ENCODE measurements around the gene NPAS2. TPM values are rescaled to one million over a fixed set of nuclear protein-coding genes. Genes with fewer than 3 reads are reported as not detected.
A peak's percentile ranks its signal among the peaks of the same experiment; 100 is the strongest.

Gene NPAS2
- total and polyA plus RNA-seq, 12 donors, result 4.7 to 51.3 (median 17.6) TPM

- Histone ChIP-seq H3K4me3 (no peak overlapping the region), H3K4me1 (replicated peaks in 1 of 2) (peaks cover 0 to 8% of the 10 kb centered on the region in 2 donors), H3K27me3 (no peaks in the 10 kb centered on the region), H3K27ac (peak overlapping the region in 2 of 5 donors; percentile 24 to 47), H3K9me3 (replicated peaks in 1 of 3) (no peaks in the 10 kb centered on the region), H3K36me3 (replicated peaks in 1 of 2) (no peaks in the 10 kb centered on the region)
- intact Hi-C loops (cut with DNase I), result loop anchor here (2.0 to 5.0 kb wide), 4 partner anchors 166 to 373 kb away; no protein-coding TSS in a partner anchor
- WGBS, 4 donors, result 58 to 68% (median 63%) methylated on average over 11 of the region's 11 CpGs
- peak in 3 of 6 experiments; percentile 25 to 53 (median 43) for TF ChIP-seq CTCF (IDR thresholded peaks at IDR 0.05)
- TF ChIP-seq POLR2A (IDR thresholded peaks at IDR 0.05), result no peak
- peak in 3 of 7 donors; percentile 35 to 48 (median 44) for DNase-seq
These were observed 163.9 kb downstream of the NPAS2 start for GRCh38 chr2:100983684-100984310.

GRCh38 chr2:100984892-100985307 lies 165.0 kb downstream of the NPAS2 start:
- Histone ChIP-seq H3K4me1 (replicated peaks in 1 of 2) (peaks cover 0 to 8% of the 10 kb centered on the region in 2 donors), H3K27ac (peak overlapping the region in 1 of 5 donors; percentile 24), H3K36me3 (replicated peaks in 1 of 2) (no peaks in the 10 kb centered on the region), H3K27me3 (no peaks in the 10 kb centered on the region), H3K4me3 (no peak overlapping the region), H3K9me3 (replicated peaks in 1 of 3) (no peaks in the 10 kb centered on the region)
- TF ChIP-seq CTCF (IDR thresholded peaks at IDR 0.05), result peak; percentile 82 to 96 (median 92)
- TF ChIP-seq POLR2A (IDR thresholded peaks at IDR 0.05), result no peak
- DNase-seq, result peak; percentile 71 to 92 (median 80)
- intact Hi-C loops (cut with DNase I), result loop anchor here (2.0 to 5.0 kb wide), 4 partner anchors 168 to 374 kb away; no protein-coding TSS in a partner anchor
- whole genome bisulfite sequencing, 4 donors, result 28 to 32% (median 29%) methylated on average over 7 of the region's 7 CpGs

DNA sequence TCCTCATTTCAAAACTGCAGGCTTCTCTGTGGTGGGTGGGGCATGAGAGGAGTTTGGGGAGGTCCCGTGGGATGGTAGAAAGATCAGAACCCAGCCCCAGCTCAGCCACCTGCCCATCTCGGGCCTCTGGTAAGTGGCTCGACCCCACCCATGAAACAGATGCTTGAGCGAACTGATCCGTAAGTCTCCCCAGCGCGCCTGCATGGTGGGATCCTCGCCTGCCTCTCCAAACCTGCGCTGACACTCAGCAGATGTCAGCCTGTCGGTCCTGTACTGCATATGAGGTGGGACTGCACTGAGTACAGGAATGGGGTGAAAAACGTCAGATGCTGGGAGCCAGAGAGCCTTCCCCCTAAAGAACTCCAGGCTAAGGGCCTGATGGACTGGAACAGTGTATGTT lies 166.2 kb downstream of the NPAS2 start:
- Histone ChIP-seq H3K27me3 (no peaks in the 10 kb centered on the region), H3K9me3 (replicated peaks in 1 of 3) (no peaks in the 10 kb centered on the region), H3K4me1 (replicated peaks in 1 of 2) (peaks cover 0 to 8% of the 10 kb centered on the region in 2 donors), H3K4me3 (no peak overlapping the region), H3K36me3 (replicated peaks in 1 of 2) (no peaks in the 10 kb centered on the region), H3K27ac (no peak overlapping the region)
- intact Hi-C loops (cut with DNase I), result loop anchor here in 1 of 2 donors (5.0 kb wide), 1 partner anchor 374 kb away; no protein-coding TSS in a partner anchor
- DNase-seq, result no peak
- TF ChIP-seq CTCF (IDR thresholded peaks at IDR 0.05) (no peak), POLR2A (IDR thresholded peaks at IDR 0.05) (no peak)
- 87 to 94% (median 90%) methylated on average over 5 to 11 of the region's 11 CpGs for WGBS, 4 donors

- Histone ChIP-seq H3K9me3 (replicated peaks in 1 of 3) (no peaks in the 10 kb centered on the region), H3K27me3 (no peaks in the 10 kb centered on the region), H3K4me1 (replicated peaks in 1 of 2) (peaks cover 0 to 8% of the 10 kb centered on the region in 2 donors), H3K27ac (no peak overlapping the region), H3K36me3 (replicated peaks in 1 of 2) (no peaks in the 10 kb centered on the region), H3K4me3 (no peak overlapping the region)
- DNase-seq, result no peak
- intact Hi-C loops (cut with DNase I), result loop anchor here in 1 of 2 donors (5.0 kb wide), 1 partner anchor 375 kb away; no protein-coding TSS in a partner anchor
- WGBS, 4 donors, result 71 to 80% (median 74%) methylated on average over 3 of the region's 3 CpGs
- TF ChIP-seq POLR2A (IDR thresholded peaks at IDR 0.05) (no peak), CTCF (IDR thresholded peaks at IDR 0.05) (no peak)
These were observed 167.6 kb downstream of the NPAS2 start for GRCh38 chr2:100987536-100987935.

Data from adrenal gland (tissue), 12 donors.